Measurements from ENCODE around the gene FRMPD4.
"Not testable (repeated sequence)": the region's sequence is repeated elsewhere in the genome, so short reads cannot be mapped to it uniquely, and the experiment has no call there.

Gene FRMPD4

DNA sequence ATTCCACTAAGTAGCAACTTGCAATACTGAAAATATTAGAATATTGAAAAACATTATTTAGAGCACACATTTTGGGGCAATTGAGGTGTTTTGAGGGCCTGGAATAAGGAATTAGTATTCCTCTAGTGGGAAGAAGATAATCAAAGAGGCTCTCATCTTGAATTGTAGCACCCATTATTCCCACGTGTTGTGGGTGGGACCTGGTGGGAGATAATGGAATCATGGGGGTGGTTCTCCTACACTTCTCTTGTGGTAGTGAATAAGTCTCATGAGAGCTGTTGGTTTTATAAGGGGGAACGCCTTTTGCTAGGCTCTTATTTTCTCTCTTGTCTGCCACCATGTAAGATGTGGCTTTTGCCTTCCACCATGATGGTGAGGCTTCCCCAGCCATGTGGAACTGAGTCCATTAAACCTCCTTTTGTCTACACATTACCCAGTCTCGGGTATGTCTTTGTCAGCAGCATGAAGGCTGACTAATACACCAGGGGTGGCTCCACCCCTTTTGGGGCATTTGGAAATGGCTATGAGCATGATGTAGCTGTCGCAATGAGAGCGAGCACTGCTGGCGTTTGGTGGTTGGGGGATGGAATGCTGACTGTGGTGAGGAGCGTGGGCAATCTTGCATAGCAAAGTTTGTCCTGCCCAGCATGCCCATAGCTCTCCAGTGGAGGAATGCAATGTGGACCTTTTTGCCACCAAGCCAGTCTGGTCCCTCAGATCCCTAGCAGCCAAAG is 308.2 kb downstream of the FRMPD4 start:
- no peak for DNase-seq

DNA sequence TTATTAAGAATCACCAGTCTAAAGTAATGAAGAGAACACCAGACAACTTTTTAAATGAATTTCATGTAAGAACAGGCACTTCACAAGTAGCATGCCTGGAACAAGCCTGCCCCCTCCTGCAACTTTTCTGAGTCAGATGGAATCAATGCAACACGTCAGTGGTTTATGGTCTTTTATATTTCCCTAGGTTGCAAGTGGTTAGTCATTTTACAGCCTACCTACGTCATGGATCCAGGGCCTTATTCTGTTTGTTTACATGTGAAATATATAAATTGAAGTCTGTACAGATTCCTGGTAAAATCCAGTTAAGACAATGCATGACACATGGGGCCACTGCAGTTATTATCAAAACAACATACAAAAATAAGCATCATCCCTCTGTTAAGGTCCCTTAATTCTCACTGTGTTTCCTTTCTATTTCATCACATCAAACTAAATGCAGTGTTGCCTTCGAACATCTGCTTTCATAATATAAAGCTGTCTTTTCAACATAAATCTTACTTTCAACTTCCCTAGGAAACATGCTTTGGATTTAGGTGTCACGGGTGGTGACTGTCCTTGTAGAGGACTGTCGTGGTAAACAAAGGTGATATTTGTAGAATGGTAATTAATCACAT is 309.3 kb downstream of the FRMPD4 start:
- no peak for DNase-seq

GRCh38 chrX:12452268-12452667 is 314.0 kb downstream of the FRMPD4 start:
- no peak for DNase-seq

DNA sequence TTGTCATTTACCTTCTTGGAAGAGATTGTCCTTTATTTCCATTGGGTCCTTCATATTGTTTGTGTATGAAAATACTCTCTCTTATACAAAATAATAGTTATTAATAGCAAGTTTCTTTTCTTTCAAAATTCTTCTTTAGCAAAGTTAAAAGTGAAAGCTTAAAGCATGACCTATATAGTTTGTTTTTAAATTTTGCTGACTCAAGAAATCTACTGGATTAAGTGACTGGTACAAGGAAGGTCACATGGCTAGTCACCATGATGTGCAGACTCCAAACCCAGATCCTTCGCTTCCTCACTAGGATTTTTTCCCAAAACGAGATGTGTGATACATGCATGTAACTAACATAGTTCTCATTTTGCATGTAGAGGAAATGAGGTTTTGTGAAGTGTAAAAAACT is 322.7 kb downstream of the FRMPD4 start:
- DNase-seq = no peak

GRCh38 chrX:12463052-12463451 is 324.8 kb downstream of the FRMPD4 start:
- no peak for DNase-seq

DNA sequence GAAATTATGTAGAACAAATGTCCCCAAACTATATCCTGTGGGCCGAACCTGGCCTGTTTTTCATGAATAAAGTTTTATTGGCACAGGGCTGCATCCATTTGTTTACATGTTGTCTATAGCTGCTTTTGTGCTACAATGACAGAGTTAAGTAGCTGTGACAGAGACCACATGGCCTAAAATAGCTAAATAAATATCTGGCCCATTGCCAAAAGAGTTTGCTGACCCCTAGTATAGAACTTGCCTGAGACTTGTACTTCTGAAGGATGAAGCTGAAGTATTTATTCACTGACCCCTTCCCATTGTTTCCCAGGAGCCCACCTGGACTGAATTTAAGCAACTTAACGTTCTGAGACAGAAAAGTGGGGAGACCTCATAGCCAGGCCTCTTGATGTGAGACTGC is 325.6 kb downstream of the FRMPD4 start:
- DNase-seq = no peak

DNA sequence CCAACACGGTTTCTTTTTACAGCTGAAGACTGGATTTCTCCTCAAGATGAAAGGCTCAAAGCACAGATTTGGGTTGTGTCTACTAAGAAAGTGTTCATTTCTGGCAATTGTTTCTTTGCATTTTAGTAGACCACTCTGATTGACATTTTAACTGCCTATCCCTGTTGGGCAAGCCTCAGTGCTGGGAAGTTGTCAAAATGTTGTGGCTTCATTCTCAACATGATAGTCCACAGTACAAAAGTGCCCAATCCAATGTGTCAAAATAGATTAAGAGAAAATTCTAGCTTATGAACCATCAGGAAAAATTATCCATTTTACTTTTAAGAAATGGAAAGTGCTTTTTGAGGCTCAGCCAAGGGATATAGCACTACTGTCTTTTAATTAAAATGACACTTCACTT is 329.0 kb downstream of the FRMPD4 start:
- DNase-seq = no peak

DNA sequence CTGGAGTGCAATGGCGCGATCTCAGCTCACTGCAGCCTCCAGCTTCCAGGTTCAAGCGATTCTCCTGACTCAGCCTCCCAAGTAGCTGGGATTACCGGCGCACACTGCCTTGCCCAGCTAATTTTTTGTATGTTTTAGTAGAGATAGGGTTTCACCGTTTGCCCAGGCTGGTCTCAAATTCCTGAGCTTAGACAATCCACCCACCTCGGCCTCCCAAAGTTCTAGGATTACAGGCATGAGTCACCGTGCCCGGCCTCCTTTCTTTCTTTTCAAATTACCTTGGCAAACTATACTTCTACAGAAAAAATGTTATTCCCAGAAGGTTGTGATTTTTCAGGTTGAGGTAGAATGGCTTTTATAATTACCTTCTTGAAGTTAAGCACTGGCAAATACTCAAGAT is 331.0 kb downstream of the FRMPD4 start:
- DNase-seq = no peak

DNA sequence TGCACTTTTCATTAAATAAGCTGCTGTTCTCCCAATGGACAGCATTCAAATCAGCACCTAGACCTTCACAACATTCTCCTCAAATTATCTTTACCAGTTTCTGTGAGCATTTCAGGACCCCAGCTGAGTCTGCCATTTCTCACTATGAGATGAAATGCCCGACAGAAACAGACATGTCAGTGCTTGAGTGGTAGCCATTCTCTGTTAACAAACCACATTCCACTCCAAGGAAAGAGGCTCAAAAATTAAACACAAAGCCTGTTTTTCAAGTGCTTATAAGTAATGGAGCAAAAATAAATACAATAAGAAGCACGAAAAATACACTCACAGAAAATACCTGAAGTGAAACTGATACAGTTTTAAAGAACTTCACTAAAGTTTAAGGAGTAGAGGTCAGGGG is 332.8 kb downstream of the FRMPD4 start:
- no peak for DNase-seq

- DNase-seq = no peak
These were observed 342.7 kb downstream of the FRMPD4 start for GRCh38 chrX:12480956-12481355.

GRCh38 chrX:12488220-12488619 is 349.9 kb downstream of the FRMPD4 start:
- DNase-seq = no peak

GRCh38 chrX:12488771-12489170 is 350.5 kb downstream of the FRMPD4 start:
- no peak for DNase-seq

GRCh38 chrX:12489341-12489740 is 351.1 kb downstream of the FRMPD4 start:
- DNase-seq = no peak

- no peak for DNase-seq
These were observed 356.3 kb downstream of the FRMPD4 start for GRCh38 chrX:12494400-12495138.

- no peak for DNase-seq
These were observed 358.1 kb downstream of the FRMPD4 start for GRCh38 chrX:12496343-12496742.

DNA sequence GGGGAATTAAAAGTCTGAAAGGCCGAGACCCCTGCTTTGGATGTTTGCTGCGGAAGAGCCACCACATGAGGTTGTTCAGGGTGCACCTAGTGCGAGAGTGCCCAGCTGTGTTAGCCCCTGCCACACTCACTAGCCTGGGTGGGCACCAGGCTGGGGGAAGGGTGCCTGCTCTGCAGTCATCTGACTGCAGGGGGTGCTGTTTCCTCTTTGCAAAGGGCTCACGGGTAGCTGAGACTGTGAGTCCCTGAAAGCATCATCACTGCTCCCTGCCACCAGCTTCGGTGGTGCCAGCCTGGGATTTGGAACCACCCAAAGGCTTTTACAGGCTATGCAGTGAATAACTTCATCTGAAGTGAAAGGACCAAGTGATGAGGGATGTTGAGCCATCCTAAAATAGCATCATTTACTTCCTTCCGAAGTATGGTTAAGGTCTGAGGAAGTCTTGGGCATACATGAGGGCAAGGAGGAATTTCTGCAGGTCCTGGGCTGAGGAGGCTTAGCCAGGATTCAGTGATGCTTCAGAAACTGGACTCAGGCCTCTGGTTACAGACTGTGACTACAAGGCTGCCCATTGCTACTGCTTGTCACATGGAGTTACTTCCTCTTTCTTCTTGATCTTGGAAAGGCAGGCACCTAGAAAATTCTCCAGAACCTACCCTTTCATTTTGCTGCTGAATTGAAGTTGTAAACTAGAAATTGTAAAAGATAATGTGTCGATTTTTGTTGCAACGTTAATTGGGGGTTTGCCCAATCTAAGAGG is 359.7 kb downstream of the FRMPD4 start:
- no peak for DNase-seq

- DNase-seq = no peak
These were observed 366.9 kb downstream of the FRMPD4 start for GRCh38 chrX:12505127-12505526.

DNA sequence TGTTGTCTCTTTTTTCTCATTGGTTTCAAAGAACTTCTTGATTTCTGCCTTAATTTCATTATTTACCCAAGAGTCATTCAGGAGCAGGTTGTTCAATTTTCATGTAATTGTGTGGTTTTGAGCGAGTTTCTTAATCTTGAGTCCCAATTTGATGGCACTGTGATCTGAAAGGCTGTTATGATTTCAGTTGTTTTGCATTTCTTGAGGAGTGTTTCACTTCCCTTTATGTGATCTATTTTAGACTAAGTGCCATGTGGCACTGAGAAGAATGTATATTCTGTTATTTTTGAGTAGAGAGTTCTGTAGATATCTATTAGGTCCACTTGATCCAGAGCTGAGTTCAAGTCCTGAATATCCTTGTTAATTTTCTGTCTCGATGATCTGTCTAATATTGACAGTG is 377.1 kb downstream of the FRMPD4 start:
- not testable (repeated sequence) for DNase-seq

DNA sequence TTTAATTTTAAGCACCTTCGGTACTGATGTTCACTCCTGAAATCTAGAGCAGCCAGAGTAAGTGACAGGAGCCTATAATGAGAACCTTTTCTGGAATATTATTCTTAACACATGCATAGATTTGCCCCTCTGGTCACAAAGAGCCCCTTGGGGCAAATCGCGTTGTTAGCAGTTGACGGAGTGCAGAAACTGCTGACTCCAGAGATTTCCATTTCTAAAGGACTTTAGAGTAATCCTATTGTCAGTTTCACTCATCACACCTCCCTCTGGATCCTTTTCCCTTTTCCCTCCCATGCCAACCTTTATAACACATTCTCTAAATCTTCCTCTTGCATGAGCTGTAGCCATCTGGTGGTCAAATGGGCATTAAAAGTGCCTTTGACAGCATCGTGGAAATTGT is 388.0 kb downstream of the FRMPD4 start:
- no peak for DNase-seq

DNA sequence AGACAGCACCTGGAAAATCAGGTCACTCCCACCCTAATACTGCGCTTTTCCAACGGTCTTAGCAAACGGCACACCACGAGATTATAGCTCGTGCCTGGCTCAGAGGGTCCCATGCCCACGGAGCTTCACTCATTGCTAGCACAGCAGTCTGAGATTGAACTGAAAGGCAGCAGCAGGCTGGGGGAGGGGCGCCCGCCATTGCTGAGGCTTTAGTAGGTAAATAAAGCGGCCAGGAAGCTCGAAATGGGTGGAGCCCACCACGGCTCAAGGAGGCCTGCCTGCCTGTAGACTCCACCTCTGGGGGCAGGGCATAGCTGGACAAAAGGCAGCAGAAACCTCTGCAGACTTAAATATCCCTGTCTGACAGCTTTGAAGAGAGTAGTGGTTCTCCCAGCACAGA is 399.8 kb downstream of the FRMPD4 start:
- not testable (repeated sequence) for DNase-seq

DNA sequence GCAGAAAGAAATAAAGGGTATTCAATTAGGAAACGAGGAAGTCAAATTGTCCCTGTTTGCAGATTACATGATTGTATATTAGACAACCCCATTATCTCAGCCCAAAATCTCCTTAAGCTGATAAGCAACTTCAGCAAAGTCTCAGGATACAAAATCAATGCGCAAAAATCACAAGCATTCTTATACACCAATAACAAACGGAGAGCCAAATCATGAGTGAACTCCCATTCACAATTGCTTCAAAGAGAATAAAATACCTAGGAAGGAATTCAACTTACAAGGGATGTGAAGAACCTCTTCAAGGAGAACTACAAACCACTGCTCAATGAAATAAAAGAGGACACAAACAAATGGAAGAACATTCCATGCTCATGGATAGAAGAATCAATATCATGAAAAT is 404.0 kb downstream of the FRMPD4 start:
- DNase-seq = not testable (repeated sequence)

DNA sequence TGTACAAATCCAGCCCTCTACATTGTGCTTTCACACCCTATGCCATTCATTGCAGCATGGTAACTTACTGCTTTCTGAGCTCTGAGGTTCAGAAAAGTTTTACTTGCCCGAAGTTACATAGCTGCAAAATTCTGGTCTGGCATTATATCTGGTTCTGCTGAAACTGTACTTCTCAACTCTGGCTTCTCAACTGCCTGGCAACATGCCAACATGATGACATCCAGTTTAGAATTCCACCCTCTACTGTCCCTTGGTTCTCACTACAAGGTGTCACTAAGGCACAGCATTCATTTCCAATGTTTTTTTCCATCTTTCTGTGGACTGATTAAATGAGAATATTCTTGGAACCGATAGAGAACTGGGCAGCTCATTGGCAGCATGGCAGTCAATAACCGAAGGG is 410.1 kb downstream of the FRMPD4 start:
- DNase-seq = no peak

DNA sequence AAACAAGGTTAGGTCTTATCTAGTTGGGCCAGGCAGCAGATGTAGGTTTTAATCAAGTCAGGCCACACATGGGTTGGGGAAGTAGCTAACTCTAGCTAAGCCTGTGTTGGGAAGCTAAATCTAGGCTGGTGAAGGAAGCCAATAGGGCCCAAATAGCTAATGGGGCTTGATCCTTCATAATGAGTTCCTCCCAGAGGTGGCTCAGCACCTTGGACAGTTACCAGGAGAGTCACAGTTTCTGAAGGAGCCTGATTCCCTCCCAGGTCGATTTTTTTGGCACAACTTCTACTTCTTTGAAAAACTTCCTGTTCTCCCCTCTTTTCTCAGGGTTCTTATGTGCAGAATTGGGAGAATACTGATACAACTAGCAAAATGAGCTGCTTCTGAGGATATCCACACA is 410.5 kb downstream of the FRMPD4 start:
- DNase-seq = no peak
